Neuronal stem cell (in vitro differentiated cells): ENCODE measurements around the gene LYPD4.

Experiments used
- DNase-seq: peaks from one replicate; pipeline ENCODE4 v3.0.0-alpha.2; 2013; ENCODE audit warnings: low spot score
- H2AFZ ChIP-seq: one replicate; pipeline ENCODE4 v1.6.1; 2013; ENCODE audit warnings: mild to moderate bottlenecking, low read length, inconsistent platforms
- H2AK5ac ChIP-seq: 2 replicates; pipeline ENCODE4 v1.6.1; 2013; ENCODE audit warnings: low read depth, mild to moderate bottlenecking, inconsistent platforms, low read length, moderate library complexity, mixed read lengths
- H2BK120ac ChIP-seq: 2 replicates; pipeline ENCODE4 v1.6.1; 2013; ENCODE audit warnings: low read depth, mild to moderate bottlenecking, inconsistent platforms, low read length, moderate library complexity, mixed read lengths
- H2BK12ac ChIP-seq: one replicate; pipeline ENCODE4 v1.6.1; 2013; ENCODE audit warnings: low read length, inconsistent platforms
- H2BK15ac ChIP-seq: 2 replicates; pipeline ENCODE4 v1.6.1; 2013; ENCODE audit warnings: mild to moderate bottlenecking, low read length, inconsistent platforms, mixed read lengths
- H2BK5ac ChIP-seq: one replicate; pipeline ENCODE4 v1.6.1; 2013; ENCODE audit warnings: inconsistent platforms, mild to moderate bottlenecking, low read length, moderate library complexity
- H3K14ac ChIP-seq: one replicate; pipeline ENCODE4 v1.6.1; 2013; ENCODE audit warnings: low read length, inconsistent platforms
- H3K18ac ChIP-seq: 2 replicates; pipeline ENCODE4 v1.6.1; 2013; ENCODE audit warnings: low read length, inconsistent platforms
- H3K23ac ChIP-seq: 2 replicates; pipeline ENCODE4 v1.6.1; 2013; ENCODE audit warnings: low read depth, mild to moderate bottlenecking, mixed read lengths, low read length, inconsistent platforms; ENCODE audit not compliant: poor library complexity
- H3K27ac ChIP-seq: replicated peaks from 3 replicates; pipeline ENCODE4 v1.5.1; 2013; ENCODE audit warnings: low read length, inconsistent platforms
- H3K27me3 ChIP-seq, 3 experiments: 2 replicates each; pipeline ENCODE4 v1.6.1; 2013; ENCODE audit warnings: low read length in 3 of 3, mild to moderate bottlenecking in 2 of 3, inconsistent platforms in 1 of 3, low read depth in 1 of 3, mixed read lengths in 1 of 3, moderate library complexity in 1 of 3; ENCODE audit not compliant: control insufficient read depth in 3 of 3, insufficient read depth in 3 of 3
- H3K36me3 ChIP-seq, 2 donors: replicated peaks in 1 of 2; 2 replicates each; pipeline ENCODE4 v1.6.1; 2013; ENCODE audit warnings: low read length in 2 of 2; ENCODE audit not compliant: control insufficient read depth in 2 of 2, insufficient read depth in 2 of 2
- H3K4ac ChIP-seq: 2 replicates; pipeline ENCODE4 v1.6.1; 2013; ENCODE audit warnings: inconsistent platforms, mild to moderate bottlenecking, low read length, moderate library complexity
- H3K4me1 ChIP-seq, 2 donors: 1 replicate in 1 of 2; 2 replicates in 1 of 2; pipeline ENCODE4 v1.6.1; 2013; ENCODE audit warnings: low read length in 2 of 2, low read depth in 1 of 2; ENCODE audit not compliant: control insufficient read depth in 2 of 2, insufficient read depth in 1 of 2
- H3K4me2 ChIP-seq: one replicate; pipeline ENCODE4 v1.6.1; 2013; ENCODE audit warnings: mild to moderate bottlenecking, low read length, inconsistent platforms; ENCODE audit not compliant: insufficient read depth, poor library complexity, severe bottlenecking
- H3K4me3 ChIP-seq, 2 donors: 2 replicates each; pipeline ENCODE4 v1.5.1; 2013; ENCODE audit warnings: low read length in 2 of 2, mild to moderate bottlenecking in 2 of 2, inconsistent platforms in 1 of 2, moderate library complexity in 1 of 2
- H3K79me1 ChIP-seq: one replicate; pipeline ENCODE4 v1.6.1; 2013; ENCODE audit warnings: low read depth, mild to moderate bottlenecking, inconsistent platforms, low read length, moderate library complexity
- H3K9ac ChIP-seq: one replicate; pipeline ENCODE4 v1.6.1; 2013; ENCODE audit warnings: mild to moderate bottlenecking, low read depth, low read length, inconsistent platforms; ENCODE audit not compliant: poor library complexity
- H3K9me3 ChIP-seq, 2 donors: replicated peaks in 1 of 2; 2 replicates each; pipeline versions ENCODE3 to v1.6.1; 2013; ENCODE audit warnings: low read length in 2 of 2, mild to moderate bottlenecking in 2 of 2, inconsistent platforms in 1 of 2, low read depth in 1 of 2, mixed read lengths in 1 of 2, moderate library complexity in 1 of 2; ENCODE audit not compliant: control insufficient read depth in 2 of 2, insufficient read depth in 1 of 2
- H4K8ac ChIP-seq: one replicate; pipeline ENCODE4 v1.6.1; 2013; ENCODE audit warnings: low read depth, mild to moderate bottlenecking, inconsistent platforms, low read length, moderate library complexity
- H4K91ac ChIP-seq: one replicate; pipeline ENCODE4 v1.6.1; 2013; ENCODE audit warnings: low read length, low read depth, mild to moderate bottlenecking, inconsistent platforms; ENCODE audit not compliant: poor library complexity
- WGBS, 2 donors: extraction: QIAGEN DNeasy Blood & Tissue Kit; methylation state at CpG; one replicate each; pipeline ENCODE4 v1.1.7; 2013; ENCODE audit warnings: missing lambda C conversion rate in 2 of 2, mixed read lengths in 1 of 2; ENCODE audit not compliant: insufficient read length in 2 of 2, insufficient replicate concordance in 1 of 2; ENCODE audit errors: extremely low coverage in 2 of 2; 5-methylcytosine and 5-hydroxymethylcytosine counted together

LYPD4 gene

GRCh38 chr19:41868989-41869300 lies 24.5 kb upstream of the LYPD4 start:
- H3K36me3 ChIP-seq: peaks cover 62 to 79% of the 10 kb centered on the region in 2 donors
- no peak overlapping the region for H3K9ac ChIP-seq
- no peak overlapping the region for H2BK12ac ChIP-seq
- no peak overlapping the region for H2BK5ac ChIP-seq
- no peak overlapping the region for H2AK5ac ChIP-seq
- no peak overlapping the region for H3K4ac ChIP-seq
- no peak overlapping the region for H3K4me2 ChIP-seq
- peaks cover 0 to 3% of the 10 kb centered on the region in 2 donors for H3K4me1 ChIP-seq
- no peak overlapping the region for H3K14ac ChIP-seq
- H4K8ac ChIP-seq: no peak overlapping the region
- peaks cover 17% of the 10 kb centered on the region for H3K79me1 ChIP-seq
- H2BK15ac ChIP-seq: no peak overlapping the region
- no CpG with 5 or more reads among the region's 12 CpGs for WGBS, 2 donors
- H2AFZ ChIP-seq: no peak overlapping the region
- H3K18ac ChIP-seq: no peak overlapping the region
- no peak overlapping the region for H3K27ac ChIP-seq
- H2BK120ac ChIP-seq: no peak overlapping the region
- no peak for DNase-seq
- H3K27me3 ChIP-seq: no peaks in the 10 kb centered on the region
- no peak overlapping the region for H4K91ac ChIP-seq
- H3K23ac ChIP-seq: no peak overlapping the region
- H3K9me3 ChIP-seq: no peaks in the 10 kb centered on the region
- no peak overlapping the region for H3K4me3 ChIP-seq

DNA sequence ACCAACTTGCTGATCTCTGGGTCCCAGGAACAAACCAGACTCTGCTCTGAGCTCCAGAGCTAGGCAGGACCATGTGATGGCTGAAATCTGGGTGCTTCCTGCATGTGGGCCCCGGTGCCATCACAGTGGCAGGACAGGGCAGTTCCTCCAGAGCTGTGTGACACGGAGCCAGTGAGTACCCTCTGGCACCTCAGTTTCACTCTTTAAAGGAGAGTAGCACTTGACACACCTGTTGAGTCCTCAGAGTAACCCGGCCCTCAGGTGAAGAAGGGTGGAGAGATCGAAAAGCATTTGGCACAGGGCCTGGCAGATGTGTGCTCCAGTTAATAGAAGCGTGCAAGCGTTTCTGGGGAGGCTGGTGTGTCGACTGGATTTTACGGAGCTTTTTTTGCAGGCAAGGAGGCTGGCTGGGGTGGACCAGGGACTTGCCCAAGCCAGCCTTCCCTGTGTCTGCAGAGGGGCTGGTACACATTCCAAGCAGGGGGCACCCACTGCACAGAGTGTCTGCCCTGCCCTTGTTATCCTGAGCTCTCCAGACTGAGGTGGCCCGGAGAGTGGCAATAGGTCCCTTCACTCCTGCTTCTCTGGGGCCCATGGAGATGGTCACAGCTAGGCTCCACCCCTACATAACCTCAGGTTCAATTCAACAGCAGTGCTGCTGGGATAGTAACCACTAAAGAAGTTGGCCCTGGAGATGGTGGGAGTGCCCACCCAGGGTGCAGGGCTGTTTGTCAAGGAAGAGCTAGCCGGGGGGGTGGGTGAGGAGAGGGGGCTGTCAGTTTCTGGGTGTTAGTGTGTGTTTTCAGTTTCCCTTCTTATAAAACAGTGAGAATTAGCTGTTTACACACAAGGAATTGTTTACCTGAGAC lies 23.9 kb upstream of the LYPD4 start:
- Histone ChIP-seq H4K8ac (no peak overlapping the region), H3K4ac (no peak overlapping the region), H3K27me3 (no peaks in the 10 kb centered on the region), H3K36me3 (peaks cover 66 to 85% of the 10 kb centered on the region in 2 donors), H3K14ac (no peak overlapping the region), H3K18ac (no peak overlapping the region), H3K23ac (no peak overlapping the region), H3K4me1 (peaks cover 0 to 3% of the 10 kb centered on the region in 2 donors), H3K4me2 (no peak overlapping the region), H3K9me3 (no peaks in the 10 kb centered on the region), H3K27ac (no peak overlapping the region), H2AFZ (no peak overlapping the region), H4K91ac (no peak overlapping the region), H2BK120ac (no peak overlapping the region), H2BK5ac (no peak overlapping the region), H3K4me3 (no peak overlapping the region), H2AK5ac (no peak overlapping the region), H2BK12ac (no peak overlapping the region), H2BK15ac (no peak overlapping the region), H3K79me1 (peaks cover 18% of the 10 kb centered on the region), H3K9ac (no peak overlapping the region)
- WGBS, 2 donors: no CpG with 5 or more reads among the region's 10 CpGs
- no peak for DNase-seq

- no peak overlapping the region for H3K14ac ChIP-seq
- no peak overlapping the region for H2AK5ac ChIP-seq
- peaks cover 23% of the 10 kb centered on the region for H3K79me1 ChIP-seq
- no peak for DNase-seq
- no peak overlapping the region for H3K4me3 ChIP-seq
- no peaks in the 10 kb centered on the region for H3K27me3 ChIP-seq
- no peak overlapping the region for H3K27ac ChIP-seq
- H3K4ac ChIP-seq: no peak overlapping the region
- no peak overlapping the region for H3K18ac ChIP-seq
- H4K91ac ChIP-seq: no peak overlapping the region
- no peak overlapping the region for H2AFZ ChIP-seq
- no peak overlapping the region for H2BK120ac ChIP-seq
- H3K4me1 ChIP-seq: peaks cover 12 to 16% of the 10 kb centered on the region in 2 donors
- no peak overlapping the region for H2BK15ac ChIP-seq
- H2BK5ac ChIP-seq: peak overlapping the region; percentile 84
- peak overlapping the region; percentile 4 for H3K23ac ChIP-seq
- H4K8ac ChIP-seq: no peak overlapping the region
- no peaks in the 10 kb centered on the region for H3K9me3 ChIP-seq
- no peak overlapping the region for H3K4me2 ChIP-seq
- no CpG with 5 or more reads among the region's 3 CpGs for WGBS, 2 donors
- H2BK12ac ChIP-seq: no peak overlapping the region
- H3K36me3 ChIP-seq: peaks cover 76 to 95% of the 10 kb centered on the region in 2 donors
- H3K9ac ChIP-seq: no peak overlapping the region
These were observed 21.8 kb upstream of the LYPD4 start for GRCh38 chr19:41866284-41866683.

DNA sequence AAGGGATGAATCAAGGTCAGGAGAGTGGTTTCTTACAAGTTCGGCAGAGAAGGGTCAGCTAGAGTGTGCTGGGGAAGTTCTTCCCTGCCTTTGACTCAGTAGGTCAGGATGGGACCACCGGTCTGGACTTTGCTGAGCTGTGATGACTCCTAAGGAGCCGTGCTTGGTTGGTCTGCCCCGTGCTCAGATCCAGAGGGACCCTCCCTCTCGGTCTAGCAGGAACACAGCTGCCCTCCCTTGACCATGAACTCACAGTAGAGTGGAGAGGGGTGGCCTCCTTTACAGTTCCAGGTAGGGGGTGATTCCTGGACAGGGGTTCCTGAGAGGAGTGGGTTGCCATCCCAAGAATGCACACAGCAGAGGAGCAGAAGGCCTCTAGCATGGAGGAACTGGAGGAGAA lies 19.9 kb upstream of the LYPD4 start:
- peaks cover 68 to 84% of the 10 kb centered on the region in 2 donors for H3K36me3 ChIP-seq
- peaks cover 16 to 19% of the 10 kb centered on the region in 2 donors for H3K4me1 ChIP-seq
- no peak overlapping the region for H3K27ac ChIP-seq

More for the DNA sequence above, 19.9 kb upstream of the LYPD4 start:
- Histone ChIP-seq H3K9ac (peak overlapping the region; percentile 2), H2BK5ac (no peak overlapping the region), H2BK12ac (no peak overlapping the region), H3K14ac (no peak overlapping the region), H3K27me3 (no peaks in the 10 kb centered on the region), H3K9me3 (no peaks in the 10 kb centered on the region), H2BK120ac (no peak overlapping the region), H3K79me1 (peaks cover 31% of the 10 kb centered on the region), H3K4me3 (peak overlapping the region in 1 of 2 donors; percentile 24), H2AK5ac (no peak overlapping the region), H3K23ac (peak overlapping the region; percentile 34), H4K91ac (no peak overlapping the region), H2AFZ (no peak overlapping the region), H3K18ac (no peak overlapping the region), H2BK15ac (no peak overlapping the region), H3K4me2 (no peak overlapping the region), H3K4ac (no peak overlapping the region), H4K8ac (no peak overlapping the region)
- no peak for DNase-seq
- no CpG with 5 or more reads among the region's 5 CpGs for WGBS, 2 donors
